ENCODE results near the gene DOCK4.

The DOCK4 gene

DNA sequence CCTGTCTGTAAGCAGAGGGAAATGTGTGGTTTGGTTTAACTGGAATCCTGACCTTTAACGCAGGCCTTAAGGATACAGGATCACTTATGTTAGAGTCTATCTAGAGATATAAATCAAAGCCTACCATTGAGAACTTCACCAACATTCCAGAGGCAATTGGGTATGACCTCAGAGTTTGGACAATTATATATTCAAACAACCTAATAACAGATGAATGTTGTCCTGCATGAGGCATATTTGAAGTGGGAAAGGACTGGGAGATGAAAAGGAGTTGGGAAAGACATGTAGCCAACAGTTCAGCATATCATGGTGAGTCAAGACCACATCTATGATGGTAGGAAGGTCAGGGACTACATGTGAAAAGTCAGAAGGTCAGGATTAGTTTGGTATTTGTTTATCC is 274.2 kb downstream of the DOCK4 start:
- no peak for DNase-seq (ENCODE audit: low spot score)
- TF ChIP-seq, protein P1, sequence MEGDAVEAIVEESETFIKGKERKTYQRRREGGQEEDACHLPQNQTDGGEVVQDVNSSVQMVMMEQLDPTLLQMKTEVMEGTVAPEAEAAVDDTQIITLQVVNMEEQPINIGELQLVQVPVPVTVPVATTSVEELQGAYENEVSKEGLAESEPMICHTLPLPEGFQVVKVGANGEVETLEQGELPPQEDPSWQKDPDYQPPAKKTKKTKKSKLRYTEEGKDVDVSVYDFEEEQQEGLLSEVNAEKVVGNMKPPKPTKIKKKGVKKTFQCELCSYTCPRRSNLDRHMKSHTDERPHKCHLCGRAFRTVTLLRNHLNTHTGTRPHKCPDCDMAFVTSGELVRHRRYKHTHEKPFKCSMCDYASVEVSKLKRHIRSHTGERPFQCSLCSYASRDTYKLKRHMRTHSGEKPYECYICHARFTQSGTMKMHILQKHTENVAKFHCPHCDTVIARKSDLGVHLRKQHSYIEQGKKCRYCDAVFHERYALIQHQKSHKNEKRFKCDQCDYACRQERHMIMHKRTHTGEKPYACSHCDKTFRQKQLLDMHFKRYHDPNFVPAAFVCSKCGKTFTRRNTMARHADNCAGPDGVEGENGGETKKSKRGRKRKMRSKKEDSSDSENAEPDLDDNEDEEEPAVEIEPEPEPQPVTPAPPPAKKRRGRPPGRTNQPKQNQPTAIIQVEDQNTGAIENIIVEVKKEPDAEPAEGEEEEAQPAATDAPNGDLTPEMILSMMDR (IDR thresholded peaks at IDR 0.05; ENCODE audit: extremely low read depth, missing control alignments) = no peak

DNA sequence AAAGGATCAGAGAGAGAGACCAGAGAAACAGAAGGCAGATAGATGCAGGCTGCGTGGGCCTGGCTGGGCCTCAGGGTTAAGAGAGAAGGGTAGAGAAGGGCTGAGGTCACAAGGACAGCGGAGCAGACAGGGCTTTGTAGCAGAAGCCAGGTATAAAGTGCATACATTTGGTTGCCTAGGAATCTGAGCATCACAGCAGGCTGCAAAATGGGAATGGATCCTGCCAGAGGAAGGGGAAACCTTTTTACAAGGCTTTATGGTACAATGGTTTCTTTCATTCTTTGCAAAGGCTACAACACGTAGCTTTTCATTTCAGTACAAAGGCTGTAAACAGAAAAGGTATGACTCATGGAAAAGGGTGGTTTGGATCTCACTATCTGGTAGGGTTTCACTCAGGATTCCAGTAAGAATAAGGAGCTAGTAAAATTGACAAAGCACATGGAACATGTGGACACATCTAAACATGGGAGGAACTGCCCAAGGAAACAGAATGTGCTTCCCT is 275.1 kb downstream of the DOCK4 start:
- TF ChIP-seq, protein P1 (IDR thresholded peaks at IDR 0.05; ENCODE audit: extremely low read depth, missing control alignments) = no peak

DNA sequence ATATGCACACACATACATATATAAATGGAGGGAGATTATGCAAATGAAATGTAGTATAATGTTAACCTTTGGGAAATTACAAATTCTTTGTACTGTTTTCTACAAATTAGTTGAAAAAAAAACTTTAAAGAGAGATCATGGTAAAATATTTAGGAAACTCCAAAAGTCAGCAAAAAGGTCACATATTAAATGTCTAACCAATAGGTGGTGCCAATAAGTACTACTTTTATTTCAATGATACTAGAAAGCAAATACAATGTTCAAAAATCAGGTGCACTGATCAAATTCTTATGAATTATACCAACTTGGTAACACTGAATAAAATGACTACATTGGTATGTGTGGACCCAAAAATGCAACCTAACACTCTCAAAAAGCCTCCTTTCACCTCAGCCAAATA is 276.9 kb downstream of the DOCK4 start:
- DNase-seq (ENCODE audit: low spot score) = no peak
- TF ChIP-seq, protein P1 (IDR thresholded peaks at IDR 0.05; ENCODE audit: extremely low read depth, missing control alignments) = no peak

More for the DNA sequence above, 275.1 kb downstream of the DOCK4 start:
- DNase-seq (ENCODE audit: low spot score) = no peak

DNA sequence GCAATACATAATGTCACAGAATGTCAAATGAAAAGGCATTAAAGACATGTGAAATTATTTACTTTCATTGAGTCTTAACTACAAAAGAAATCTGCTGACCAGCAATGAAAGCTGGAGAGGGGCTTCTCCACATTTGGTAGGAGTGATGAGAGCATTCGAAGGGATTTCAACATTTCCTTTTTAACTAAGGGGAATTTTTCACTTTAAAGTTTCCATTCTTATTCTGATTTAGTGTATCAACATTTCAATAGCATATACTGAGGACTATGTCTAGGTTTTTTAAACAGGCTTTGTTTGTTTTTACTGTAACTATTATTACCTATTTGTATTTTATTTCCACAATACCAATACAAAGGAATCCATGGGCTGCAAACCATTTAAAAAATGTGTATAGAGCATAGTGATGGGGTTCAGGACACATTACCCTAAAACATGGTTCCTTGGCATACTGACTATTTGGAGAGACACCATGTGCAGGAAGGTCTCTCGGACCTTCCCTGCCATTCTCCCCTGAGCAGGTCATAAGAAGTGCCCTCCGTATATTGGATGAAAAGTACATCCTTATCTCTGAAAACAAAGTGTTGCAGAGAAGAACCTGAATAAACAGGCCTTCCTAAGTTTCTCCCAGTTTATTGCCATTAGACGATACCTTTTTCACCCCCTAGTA is 278.7 kb downstream of the DOCK4 start:
- no peak for DNase-seq (ENCODE audit: low spot score)
- TF ChIP-seq, protein P1 (IDR thresholded peaks at IDR 0.05; ENCODE audit: extremely low read depth, missing control alignments) = no peak

DNA sequence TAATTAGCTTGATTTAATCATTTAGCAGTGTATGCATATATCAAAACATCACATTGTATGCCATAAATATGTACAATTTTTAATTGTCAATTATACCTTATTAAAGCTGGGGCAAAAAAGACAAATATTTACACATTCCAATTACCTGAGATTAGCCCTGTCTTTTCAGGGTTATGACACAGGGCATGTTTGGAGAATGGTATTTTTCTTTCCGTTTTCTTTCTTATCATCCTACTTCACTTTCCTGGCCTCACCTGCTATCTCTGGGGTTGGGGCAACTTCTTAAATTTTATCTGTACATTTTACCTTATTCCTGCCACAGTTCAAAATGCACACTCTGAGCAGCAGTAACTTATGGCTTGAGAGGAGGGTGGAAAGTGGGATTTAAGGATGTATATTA is 285.9 kb downstream of the DOCK4 start:
- DNase-seq (ENCODE audit: low spot score) = no peak
- TF ChIP-seq, protein P1 (IDR thresholded peaks at IDR 0.05; ENCODE audit: extremely low read depth, missing control alignments) = no peak

DNA sequence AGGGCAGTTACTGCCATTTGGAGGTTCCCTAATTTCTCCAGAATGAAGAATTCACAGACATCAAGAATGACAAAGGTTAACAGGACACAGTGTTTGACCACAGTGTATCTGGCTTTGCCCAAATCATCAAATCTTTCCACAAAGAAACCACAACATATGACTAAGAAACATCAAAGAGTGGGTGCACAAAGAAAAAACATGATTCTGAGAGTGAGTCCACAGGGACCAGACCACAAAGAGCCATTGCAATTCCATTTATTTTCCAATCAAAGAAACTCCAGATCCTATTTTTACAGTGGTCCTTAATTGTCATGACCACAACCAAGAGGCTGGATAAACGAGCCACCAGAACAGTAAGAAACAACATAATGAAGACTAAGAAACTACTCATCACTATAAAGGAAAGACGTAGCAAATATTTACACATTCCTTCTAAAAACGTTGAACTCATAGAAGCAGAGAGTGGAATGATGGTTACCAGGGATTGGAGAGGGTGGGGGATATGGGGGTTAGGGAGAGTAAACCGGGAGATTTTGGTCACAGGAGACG is 286.5 kb downstream of the DOCK4 start:
- no peak for DNase-seq (ENCODE audit: low spot score)
- TF ChIP-seq, protein P1 (IDR thresholded peaks at IDR 0.05; ENCODE audit: extremely low read depth, missing control alignments) = no peak

DNA sequence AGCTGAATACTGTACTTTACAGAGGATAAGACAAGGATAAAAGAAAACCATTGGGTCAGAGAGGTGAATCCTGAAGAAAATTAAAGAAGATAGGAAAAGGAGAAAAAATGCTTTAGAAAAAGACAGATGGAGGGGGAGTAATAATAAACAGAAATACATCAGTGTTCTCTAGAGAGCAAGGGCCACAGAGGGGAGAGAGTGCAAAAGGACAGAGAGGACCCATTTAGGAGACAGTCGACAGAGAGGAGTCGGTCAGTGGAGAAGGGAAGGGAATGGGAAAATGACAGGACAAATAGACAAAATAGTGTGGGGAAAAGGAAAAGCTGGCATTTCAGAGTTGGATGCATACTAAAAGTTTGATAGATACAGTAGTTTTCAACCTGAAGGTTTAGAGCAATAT is 287.0 kb downstream of the DOCK4 start:
- DNase-seq (ENCODE audit: low spot score) = no peak
- TF ChIP-seq, protein P1 (IDR thresholded peaks at IDR 0.05; ENCODE audit: extremely low read depth, missing control alignments) = no peak
